Kidney epithelial cell (primary cell): ENCODE measurements around the gene AGMO. TPM values are rescaled to one million over a fixed set of nuclear protein-coding genes. Genes with fewer than 3 reads are reported as not detected.
"Not testable (repeated sequence)": the region's sequence is repeated elsewhere in the genome, so short reads cannot be mapped to it uniquely, and the experiment has no call there.

Source experiments
- DNase-seq: peaks from one replicate; pipeline ENCODE4 v3.0.0-alpha.2; 2010; ENCODE audit warnings: low read depth
- H3K27me3 ChIP-seq: 2 replicates; pipeline ENCODE4 v1.6.0; 2011; ENCODE audit warnings: low read length; ENCODE audit not compliant: control insufficient read depth, insufficient read depth
- H3K36me3 ChIP-seq: 2 replicates; pipeline ENCODE4 v1.5.1; 2011; ENCODE audit warnings: low read length; ENCODE audit not compliant: control insufficient read depth, insufficient read depth
- H3K4me3 ChIP-seq: 2 replicates; pipeline ENCODE4 v1.5.1; 2011; ENCODE audit warnings: low read depth, mild to moderate bottlenecking, control low read depth, low read length
- CTCF ChIP-seq: IDR thresholded peaks from 2 replicates; pipeline ENCODE4 v1.5.1; 2011; ENCODE audit warnings: mild to moderate bottlenecking, moderate library complexity, low read length, control low read depth, inconsistent platforms; ENCODE audit not compliant: insufficient read depth, poor library complexity, severe bottlenecking
- total RNA-seq: library from RNA; depleted of rRNA; stranded (reverse); fragments of >200 nt; gene quantifications from 2 replicates; pipeline ENCODE4 v1.2.3, GENCODE V29; 2015

The AGMO gene
- total RNA-seq, 1 donor from 2014 or later: 0.04 TPM

GRCh38 chr7:15555381-15555859 lies 6.4 kb downstream of the AGMO start:
- no peak for DNase-seq
- TF ChIP-seq CTCF: peak; percentile 22
- H3K4me3 ChIP-seq: no peak overlapping the region
- H3K27me3 ChIP-seq: no peaks in the 10 kb centered on the region
- H3K36me3 ChIP-seq: no peaks in the 10 kb centered on the region

- no peak for TF ChIP-seq CTCF
Observed at GRCh38 chr7:15554744-15555143, 7.1 kb downstream of the AGMO start.

GRCh38 chr7:15554081-15554480 lies 7.7 kb downstream of the AGMO start:
- no peak overlapping the region for H3K4me3 ChIP-seq
- H3K27me3 ChIP-seq: no peaks in the 10 kb centered on the region
- no peaks in the 10 kb centered on the region for H3K36me3 ChIP-seq
- no peak for TF ChIP-seq CTCF
- DNase-seq: no peak

More at GRCh38 chr7:15554744-15555143, 7.1 kb downstream of the AGMO start:
- Histone ChIP-seq H3K4me3 (no peak overlapping the region), H3K27me3 (no peaks in the 10 kb centered on the region), H3K36me3 (no peaks in the 10 kb centered on the region)
- no peak for DNase-seq

- H3K27me3 ChIP-seq, H3K36me3 ChIP-seq, H3K4me3 ChIP-seq, DNase-seq: not testable (repeated sequence)
Observed at GRCh38 chr7:15547320-15547719, 14.5 kb downstream of the AGMO start.

- no peak overlapping the region for H3K4me3 ChIP-seq
- no peak for TF ChIP-seq CTCF
- no peaks in the 10 kb centered on the region for H3K36me3 ChIP-seq
- no peaks in the 10 kb centered on the region for H3K27me3 ChIP-seq
- DNase-seq: no peak
Observed at GRCh38 chr7:15546272-15546792, 15.5 kb downstream of the AGMO start.

GRCh38 chr7:15544050-15544449 lies 17.8 kb downstream of the AGMO start:
- no peaks in the 10 kb centered on the region for H3K27me3 ChIP-seq
- no peak for DNase-seq
- no peak for TF ChIP-seq CTCF
- no peaks in the 10 kb centered on the region for H3K36me3 ChIP-seq
- H3K4me3 ChIP-seq: no peak overlapping the region
